Measurements from ENCODE around the gene TTC38.

DNA sequence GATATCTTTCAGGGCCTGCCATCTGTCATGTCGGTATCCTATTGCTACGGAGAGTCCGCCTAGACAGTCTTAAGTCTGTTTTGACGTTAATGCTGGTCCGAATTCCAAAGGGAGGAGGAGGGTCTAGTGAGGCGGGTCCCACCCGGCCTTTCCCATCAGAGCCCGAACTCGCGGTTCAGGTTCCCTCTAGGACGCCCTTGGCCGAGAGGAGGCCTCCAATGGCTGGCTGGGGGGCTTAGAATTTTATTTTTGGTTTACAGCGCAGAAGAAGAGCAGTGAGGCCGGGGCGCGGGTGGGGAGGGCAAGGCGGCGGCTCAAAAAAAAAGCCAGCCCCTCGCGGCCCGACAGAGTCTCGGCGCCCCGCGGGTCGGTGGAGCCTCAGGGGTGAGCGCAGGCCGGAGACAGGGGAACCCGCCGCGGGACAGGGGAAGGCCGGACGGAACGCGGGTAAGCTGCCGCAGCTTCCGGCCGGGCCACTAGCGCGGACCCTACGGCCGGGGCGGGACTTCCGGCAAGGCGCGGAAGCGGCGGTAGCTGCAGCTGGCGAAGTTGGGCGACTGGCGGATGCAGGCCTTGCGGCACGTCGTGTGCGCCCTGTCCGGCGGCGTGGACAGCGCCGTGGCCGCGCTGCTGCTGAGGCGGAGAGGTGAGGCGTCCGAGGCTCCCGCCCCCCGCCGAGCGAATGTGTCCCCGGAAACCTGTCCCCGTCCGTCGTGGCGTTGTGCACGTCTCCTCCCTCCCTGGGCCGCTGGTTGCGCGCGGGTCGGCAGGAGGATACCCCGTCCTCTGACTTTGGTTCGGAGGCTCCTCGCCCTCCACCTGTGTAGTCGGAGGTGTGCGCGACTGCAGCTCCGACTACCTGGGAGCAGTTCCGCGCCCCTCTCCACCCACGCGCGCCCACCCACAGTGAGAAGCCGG lies 67.7 kb downstream of the TTC38 start, which contains the start of gene TRMU:
- TF ChIP-seq, protein P1, sequence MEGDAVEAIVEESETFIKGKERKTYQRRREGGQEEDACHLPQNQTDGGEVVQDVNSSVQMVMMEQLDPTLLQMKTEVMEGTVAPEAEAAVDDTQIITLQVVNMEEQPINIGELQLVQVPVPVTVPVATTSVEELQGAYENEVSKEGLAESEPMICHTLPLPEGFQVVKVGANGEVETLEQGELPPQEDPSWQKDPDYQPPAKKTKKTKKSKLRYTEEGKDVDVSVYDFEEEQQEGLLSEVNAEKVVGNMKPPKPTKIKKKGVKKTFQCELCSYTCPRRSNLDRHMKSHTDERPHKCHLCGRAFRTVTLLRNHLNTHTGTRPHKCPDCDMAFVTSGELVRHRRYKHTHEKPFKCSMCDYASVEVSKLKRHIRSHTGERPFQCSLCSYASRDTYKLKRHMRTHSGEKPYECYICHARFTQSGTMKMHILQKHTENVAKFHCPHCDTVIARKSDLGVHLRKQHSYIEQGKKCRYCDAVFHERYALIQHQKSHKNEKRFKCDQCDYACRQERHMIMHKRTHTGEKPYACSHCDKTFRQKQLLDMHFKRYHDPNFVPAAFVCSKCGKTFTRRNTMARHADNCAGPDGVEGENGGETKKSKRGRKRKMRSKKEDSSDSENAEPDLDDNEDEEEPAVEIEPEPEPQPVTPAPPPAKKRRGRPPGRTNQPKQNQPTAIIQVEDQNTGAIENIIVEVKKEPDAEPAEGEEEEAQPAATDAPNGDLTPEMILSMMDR (IDR thresholded peaks at IDR 0.05) = peak in 1 of 3 experiments; percentile 9
- TF ChIP-seq POLR2A (IDR thresholded peaks at IDR 0.05; ENCODE audit: low read depth) = no peak
